Panc1 (cell line): ENCODE data around the gene ILK. TPM values are rescaled to one million over a fixed set of nuclear protein-coding genes. Genes with fewer than 3 reads are reported as not detected.
A peak's percentile ranks its signal among the peaks of the same experiment; 100 is the strongest.

Experiments
- ATAC-seq: fragments of 200-7000 bp; cut with Tn5 transposase; 2 replicates; pipeline ENCODE4 v1.9.1; 2020; ENCODE audit warnings: mild to moderate bottlenecking, moderate library complexity
- BruUV-seq: library from RNA; stranded (reverse); fragments of 400-500 nt; replicated peaks from 2 replicates; lab custom pipeline; 2021; lab: Mats Ljungman, UMichigan
- CTCF ChIA-PET: fragments of 300-600 bp; sonication (Branson Sonifier 250); formaldehyde crosslinking; loops from one replicate; lab custom pipeline; 2022; ENCODE audit warnings: antibody characterized with exemption; lab: Charles Lee
- POLR2A ChIA-PET: fragments of 300-600 bp; sonication (Branson Sonifier 250); formaldehyde crosslinking; loops from one replicate; lab custom pipeline; 2022; ENCODE audit warnings: antibody characterized with exemption; lab: Charles Lee
- DNase-seq: peaks from one replicate; pipeline ENCODE4 v3.0.0-alpha.2; 2010; ENCODE audit warnings: low read depth, low spot score
- H3K27ac ChIP-seq: 2 replicates; pipeline ENCODE4 v1.5.1; 2011; ENCODE audit warnings: mild to moderate bottlenecking, low read length, inconsistent platforms
- H3K27me3 ChIP-seq: fragments of 200-500 bp; sonication (Bioruptor generic); 2 replicates; pipeline ENCODE4 v1.6.0; 2014; ENCODE audit warnings: low read length, inconsistent platforms; ENCODE audit not compliant: control insufficient read depth, insufficient read depth
- H3K36me3 ChIP-seq: fragments of 200-500 bp; sonication (Bioruptor generic); 2 replicates; pipeline ENCODE4 v1.5.1; 2014; ENCODE audit warnings: inconsistent platforms, mild to moderate bottlenecking, low read length, moderate library complexity; ENCODE audit not compliant: control insufficient read depth, insufficient read depth
- H3K4me1 ChIP-seq: 2 replicates; pipeline ENCODE4 v1.5.1; 2011; ENCODE audit warnings: inconsistent platforms, mild to moderate bottlenecking, low read length, moderate library complexity; ENCODE audit not compliant: control insufficient read depth, insufficient read depth
- H3K4me3 ChIP-seq, 2 experiments: 2 replicates each; pipeline ENCODE4 v1.5.1; 2011 to 2012; ENCODE audit warnings: low read depth in 2 of 2, low read length in 2 of 2, mild to moderate bottlenecking in 2 of 2, inconsistent platforms in 1 of 2, moderate library complexity in 1 of 2
- H3K9me3 ChIP-seq: fragments of 200-500 bp; sonication (Bioruptor generic); 2 replicates; pipeline ENCODE4 v1.5.1; 2014; ENCODE audit warnings: low read depth, mild to moderate bottlenecking, inconsistent platforms, low read length, moderate library complexity; ENCODE audit not compliant: control insufficient read depth, insufficient read depth
- POLR2AphosphoS5 ChIP-seq: IDR thresholded peaks from 2 replicates; pipeline ENCODE4 v1.6.1; 2012; ENCODE audit warnings: mild to moderate bottlenecking, low read depth, low read length, moderate library complexity
- SIN3A ChIP-seq: IDR thresholded peaks from 2 replicates; pipeline ENCODE4 v1.6.1; 2012; ENCODE audit warnings: low read depth, mild to moderate bottlenecking, low read length, moderate library complexity, borderline replicate concordance; ENCODE audit not compliant: insufficient read depth
- TCF7L2 ChIP-seq: IDR thresholded peaks from 2 replicates; pipeline ENCODE4 v1.6.1; 2011; ENCODE audit warnings: mild to moderate bottlenecking, low read depth, low read length, inconsistent platforms
- in situ Hi-C: cut with HindIII; loops from 2 replicates; pipeline ENCODE4 v1.10.0; 2016; ENCODE audit warnings: low sequenced_read_pairs, low pct_unique_long_range_greater_than_20kb
- intact Hi-C: fragments of 100-400 bp; cut with micrococcal nuclease; formaldehyde crosslinking; loops from one replicate; pipeline ENCODE4 v1.10.0; 2022; ENCODE audit not compliant: unreplicated experiment
- total RNA-seq: library from RNA; stranded (reverse); gene quantifications from one replicate; pipeline ENCODE4 v1.2.1, GENCODE V29; 2021; ENCODE audit not compliant: unreplicated experiment
- TF ChIP-seq, protein P1 (sequence below): fragments of 450-650 bp; IDR thresholded peaks from 2 replicates; pipeline ENCODE4 v1.5.1; 2017; ENCODE audit warnings: mild to moderate bottlenecking
- TF ChIP-seq, protein P2 (sequence below), 2 experiments: IDR thresholded peaks; 2 replicates each; pipeline ENCODE4 v1.6.1; 2011 to 2012; ENCODE audit warnings: low read depth in 2 of 2, control low read depth in 1 of 2, low read length in 1 of 2, mild to moderate bottlenecking in 1 of 2, moderate library complexity in 1 of 2; ENCODE audit not compliant: insufficient read depth in 1 of 2

The ILK gene
- total RNA-seq, 1 experiment from 2014 or later: 204 TPM

DNA sequence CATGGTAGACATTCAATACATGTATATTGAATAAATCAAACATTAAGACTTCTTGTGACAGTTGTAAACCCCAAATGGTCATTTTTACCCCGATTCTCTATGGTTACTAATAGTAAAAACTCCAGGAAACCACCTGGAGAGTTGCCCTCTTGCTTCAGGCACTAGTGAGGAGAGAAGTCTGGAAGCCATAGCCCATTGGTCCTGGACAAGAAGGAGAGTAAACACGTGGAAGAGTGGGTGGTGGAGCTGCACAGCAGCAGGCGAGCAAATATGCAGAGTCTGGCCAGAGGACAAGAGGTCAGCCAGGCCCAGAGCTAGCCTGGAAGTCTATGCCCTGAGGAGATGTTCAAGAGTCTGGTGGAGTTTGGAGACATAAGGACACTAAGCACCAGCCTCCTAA, 34.3 kb downstream of the ILK start:
- CTCF ChIA-PET: no interaction called here
- POLR2A ChIA-PET: no interaction called here
- ATAC-seq: peak; percentile 50; the same call in 1 of the 2 replicates

DNA sequence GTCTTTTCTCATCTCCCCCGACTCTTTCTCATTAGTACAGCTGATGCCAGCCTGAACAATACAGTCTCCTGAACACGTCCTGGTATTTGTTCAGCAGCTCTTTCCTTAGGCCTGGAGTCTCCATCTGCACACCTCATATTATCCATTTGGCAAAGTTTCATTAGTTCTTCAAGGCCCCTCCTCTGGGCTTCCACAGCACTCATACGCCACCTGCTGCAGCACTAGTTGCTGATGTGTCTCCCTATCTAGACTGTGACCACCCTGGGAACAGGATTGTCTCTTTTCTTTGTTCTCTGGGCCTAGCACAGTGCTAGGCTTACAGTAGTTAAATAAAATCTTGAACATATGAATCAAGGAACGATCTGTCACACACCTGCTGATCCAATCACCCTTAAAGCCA, 34.9 kb downstream of the ILK start:
- peaks cover 14% of the 10 kb centered on the region for H3K4me1 ChIP-seq
- no peak; the same call in 1 of the 2 replicates for ATAC-seq
- H3K27me3 ChIP-seq: peaks cover 5% of the 10 kb centered on the region; the same call in 1 of the 2 replicates
- no peaks in the 10 kb centered on the region for H3K36me3 ChIP-seq
- H3K27ac ChIP-seq: 0 out of 2 replicates have a peak overlapping the region, but pooled peaks have one; percentile 5
- intact Hi-C loops (no loop called here), in situ Hi-C loops (no loop called here)
- TF ChIP-seq TCF7L2 (no peak), SIN3A (no peak), POLR2AphosphoS5 (no peak)
- TF ChIP-seq, protein P1, sequence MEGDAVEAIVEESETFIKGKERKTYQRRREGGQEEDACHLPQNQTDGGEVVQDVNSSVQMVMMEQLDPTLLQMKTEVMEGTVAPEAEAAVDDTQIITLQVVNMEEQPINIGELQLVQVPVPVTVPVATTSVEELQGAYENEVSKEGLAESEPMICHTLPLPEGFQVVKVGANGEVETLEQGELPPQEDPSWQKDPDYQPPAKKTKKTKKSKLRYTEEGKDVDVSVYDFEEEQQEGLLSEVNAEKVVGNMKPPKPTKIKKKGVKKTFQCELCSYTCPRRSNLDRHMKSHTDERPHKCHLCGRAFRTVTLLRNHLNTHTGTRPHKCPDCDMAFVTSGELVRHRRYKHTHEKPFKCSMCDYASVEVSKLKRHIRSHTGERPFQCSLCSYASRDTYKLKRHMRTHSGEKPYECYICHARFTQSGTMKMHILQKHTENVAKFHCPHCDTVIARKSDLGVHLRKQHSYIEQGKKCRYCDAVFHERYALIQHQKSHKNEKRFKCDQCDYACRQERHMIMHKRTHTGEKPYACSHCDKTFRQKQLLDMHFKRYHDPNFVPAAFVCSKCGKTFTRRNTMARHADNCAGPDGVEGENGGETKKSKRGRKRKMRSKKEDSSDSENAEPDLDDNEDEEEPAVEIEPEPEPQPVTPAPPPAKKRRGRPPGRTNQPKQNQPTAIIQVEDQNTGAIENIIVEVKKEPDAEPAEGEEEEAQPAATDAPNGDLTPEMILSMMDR: no peak
- TF ChIP-seq, protein P2, sequence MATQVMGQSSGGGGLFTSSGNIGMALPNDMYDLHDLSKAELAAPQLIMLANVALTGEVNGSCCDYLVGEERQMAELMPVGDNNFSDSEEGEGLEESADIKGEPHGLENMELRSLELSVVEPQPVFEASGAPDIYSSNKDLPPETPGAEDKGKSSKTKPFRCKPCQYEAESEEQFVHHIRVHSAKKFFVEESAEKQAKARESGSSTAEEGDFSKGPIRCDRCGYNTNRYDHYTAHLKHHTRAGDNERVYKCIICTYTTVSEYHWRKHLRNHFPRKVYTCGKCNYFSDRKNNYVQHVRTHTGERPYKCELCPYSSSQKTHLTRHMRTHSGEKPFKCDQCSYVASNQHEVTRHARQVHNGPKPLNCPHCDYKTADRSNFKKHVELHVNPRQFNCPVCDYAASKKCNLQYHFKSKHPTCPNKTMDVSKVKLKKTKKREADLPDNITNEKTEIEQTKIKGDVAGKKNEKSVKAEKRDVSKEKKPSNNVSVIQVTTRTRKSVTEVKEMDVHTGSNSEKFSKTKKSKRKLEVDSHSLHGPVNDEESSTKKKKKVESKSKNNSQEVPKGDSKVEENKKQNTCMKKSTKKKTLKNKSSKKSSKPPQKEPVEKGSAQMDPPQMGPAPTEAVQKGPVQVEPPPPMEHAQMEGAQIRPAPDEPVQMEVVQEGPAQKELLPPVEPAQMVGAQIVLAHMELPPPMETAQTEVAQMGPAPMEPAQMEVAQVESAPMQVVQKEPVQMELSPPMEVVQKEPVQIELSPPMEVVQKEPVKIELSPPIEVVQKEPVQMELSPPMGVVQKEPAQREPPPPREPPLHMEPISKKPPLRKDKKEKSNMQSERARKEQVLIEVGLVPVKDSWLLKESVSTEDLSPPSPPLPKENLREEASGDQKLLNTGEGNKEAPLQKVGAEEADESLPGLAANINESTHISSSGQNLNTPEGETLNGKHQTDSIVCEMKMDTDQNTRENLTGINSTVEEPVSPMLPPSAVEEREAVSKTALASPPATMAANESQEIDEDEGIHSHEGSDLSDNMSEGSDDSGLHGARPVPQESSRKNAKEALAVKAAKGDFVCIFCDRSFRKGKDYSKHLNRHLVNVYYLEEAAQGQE (IDR thresholded peaks at IDR 0.05; ENCODE audit: insufficient read depth in 1 of 2, low read depth in 2 of 2, low read length in 1 of 2): no peak
- H3K4me3 ChIP-seq: no peak overlapping the region
- no peaks in the 10 kb centered on the region for H3K9me3 ChIP-seq
- DNase-seq: no peak
- CTCF ChIA-PET: interaction anchor here (0.5 kb wide), 1 partner anchor 25 kb away, joined by 5 read pairs; no protein-coding TSS in a partner anchor
- POLR2A ChIA-PET: no interaction called here
- BruUV-seq: no TSS peak

More for the DNA sequence above, 34.3 kb downstream of the ILK start:
- no peak for TF ChIP-seq TCF7L2
- no peak for TF ChIP-seq POLR2AphosphoS5
- TF ChIP-seq, protein P1: no peak
- TF ChIP-seq SIN3A: no peak
- TF ChIP-seq, protein P2 (IDR thresholded peaks at IDR 0.05; ENCODE audit: insufficient read depth in 1 of 2, low read depth in 2 of 2, low read length in 1 of 2): no peak
- Histone ChIP-seq H3K36me3 (no peaks in the 10 kb centered on the region), H3K27ac (peak overlapping the region; percentile 5; the same call in 1 of the 2 replicates), H3K27me3 (peaks cover 3% of the 10 kb centered on the region; the same call in 1 of the 2 replicates), H3K4me3 (no peak overlapping the region), H3K9me3 (no peaks in the 10 kb centered on the region), H3K4me1 (peaks cover 14% of the 10 kb centered on the region)
- in situ Hi-C loops: no loop called here
- BruUV-seq: no TSS peak
- intact Hi-C loops: no loop called here
- no peak for DNase-seq
